Ecto neural progenitor cell (in vitro differentiated cells): ENCODE data around the gene PUSL1.

Source experiments
- DNase-seq: peaks from one replicate; pipeline ENCODE4 v3.0.0-alpha.2; 2018; ENCODE audit warnings: low spot score

Gene PUSL1

DNA sequence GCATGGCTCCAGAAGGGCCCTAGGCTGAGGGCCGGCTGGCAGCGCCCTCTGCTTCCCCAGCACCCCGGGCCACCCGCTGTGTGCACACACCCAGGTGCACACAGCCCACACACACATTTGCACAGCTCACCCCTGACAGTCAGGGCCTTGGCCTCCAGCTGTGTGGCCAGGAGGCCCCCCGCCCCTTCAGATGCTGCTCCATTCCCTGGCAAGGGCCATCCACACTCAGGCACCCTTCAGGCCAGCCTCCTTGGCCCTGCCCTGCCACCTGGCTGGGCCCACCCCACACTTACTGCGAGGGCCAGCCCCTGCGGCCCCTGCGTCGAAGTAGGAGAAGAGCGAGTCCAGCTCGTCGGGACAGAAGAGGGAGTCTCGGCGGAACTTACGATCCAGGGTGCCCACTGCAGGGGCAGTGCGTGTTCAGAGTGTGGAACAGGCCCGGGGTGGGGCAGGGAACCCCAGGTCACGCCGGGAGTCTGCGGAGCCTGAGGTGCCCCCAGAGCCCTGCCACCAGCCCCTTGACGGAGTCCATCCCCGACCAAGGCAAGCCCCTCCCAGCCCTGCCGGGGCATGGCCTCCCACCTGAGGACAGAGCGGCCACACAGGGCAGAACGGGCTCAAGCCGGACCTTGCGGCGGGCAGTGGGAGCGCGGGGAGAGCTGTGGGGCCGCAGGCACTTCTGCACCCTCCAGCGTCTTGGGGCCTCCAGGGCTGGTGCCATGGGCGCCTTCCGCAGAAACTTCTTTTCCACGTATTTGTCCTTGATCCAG, 13.1 kb upstream of the PUSL1 start:
- no peak for DNase-seq

DNA sequence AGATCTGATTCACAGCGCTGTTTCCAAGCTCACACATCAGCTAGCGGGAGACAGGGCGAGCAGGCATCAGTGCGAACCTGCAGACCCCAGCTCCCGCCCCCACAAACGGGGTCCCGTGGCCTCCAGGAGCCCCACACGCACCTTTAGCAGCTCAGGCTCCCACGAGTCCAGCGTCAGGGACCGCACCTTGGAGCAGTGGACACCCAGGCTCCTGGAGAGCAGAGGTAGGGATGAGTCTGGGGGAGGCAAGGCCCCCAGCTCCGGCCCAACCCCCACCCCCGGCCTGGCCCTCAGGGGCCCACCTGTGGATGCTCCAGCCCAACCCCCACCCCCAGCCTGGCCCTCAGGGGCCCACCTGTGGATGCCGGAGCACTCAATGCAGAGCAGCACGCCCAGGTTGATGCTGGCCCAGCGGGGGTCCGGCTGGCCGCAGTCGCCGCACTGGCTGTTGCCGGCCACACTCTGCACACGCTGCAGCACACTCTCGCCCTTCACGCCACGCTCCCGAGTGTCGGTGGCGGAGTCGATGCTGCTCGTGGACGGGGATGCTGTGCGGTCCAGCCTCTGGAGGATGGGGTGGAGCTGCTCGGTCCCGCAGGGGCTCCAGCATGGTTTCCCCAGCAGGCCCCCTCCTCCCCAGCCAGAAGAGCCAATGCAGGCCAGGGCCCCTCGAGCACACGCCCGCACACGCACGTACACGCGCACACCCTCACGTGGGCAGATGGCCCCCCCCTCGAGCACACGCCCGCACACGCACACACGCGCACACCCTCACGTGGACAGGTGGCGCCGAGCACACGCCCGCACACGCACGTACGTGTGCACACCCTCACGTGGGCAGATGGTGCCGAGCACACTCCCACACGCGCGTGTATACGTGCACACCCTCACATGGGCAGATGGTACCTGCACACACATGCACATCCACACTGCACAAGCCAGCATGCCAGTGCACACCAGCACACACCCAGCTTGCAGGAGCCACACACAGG, 12.0 kb upstream of the PUSL1 start:
- DNase-seq: no peak

DNA sequence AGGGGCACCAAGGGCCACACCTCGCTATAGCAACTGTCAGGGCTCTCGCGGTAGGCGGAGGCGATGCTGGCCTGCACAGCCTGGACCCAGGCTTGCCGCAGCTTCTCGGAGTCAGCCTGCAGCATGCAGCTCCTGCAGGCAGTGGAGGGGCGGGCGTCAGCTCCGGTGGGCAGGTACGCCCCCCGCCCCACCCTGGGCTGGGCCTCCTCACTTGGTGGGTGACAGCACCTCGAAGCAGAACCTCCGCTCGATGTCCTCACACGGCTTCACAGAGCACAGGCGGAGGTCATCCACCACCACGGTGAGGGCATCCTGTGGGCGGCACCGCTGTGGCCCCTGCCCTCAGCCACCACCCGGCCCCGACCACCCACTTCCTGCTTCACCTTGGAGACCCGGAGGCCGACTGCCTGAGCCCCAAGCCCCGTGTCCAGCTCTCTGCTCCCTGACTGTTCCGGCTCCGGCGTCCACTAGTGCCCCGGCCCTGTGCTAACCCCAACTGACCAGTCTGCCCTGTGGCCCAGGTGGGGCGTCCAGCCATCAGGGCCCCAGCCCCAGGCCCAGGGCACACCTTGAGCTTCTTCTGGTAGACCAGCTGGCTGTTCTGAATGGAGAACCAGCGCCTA, 10.5 kb upstream of the PUSL1 start:
- DNase-seq: no peak

DNA sequence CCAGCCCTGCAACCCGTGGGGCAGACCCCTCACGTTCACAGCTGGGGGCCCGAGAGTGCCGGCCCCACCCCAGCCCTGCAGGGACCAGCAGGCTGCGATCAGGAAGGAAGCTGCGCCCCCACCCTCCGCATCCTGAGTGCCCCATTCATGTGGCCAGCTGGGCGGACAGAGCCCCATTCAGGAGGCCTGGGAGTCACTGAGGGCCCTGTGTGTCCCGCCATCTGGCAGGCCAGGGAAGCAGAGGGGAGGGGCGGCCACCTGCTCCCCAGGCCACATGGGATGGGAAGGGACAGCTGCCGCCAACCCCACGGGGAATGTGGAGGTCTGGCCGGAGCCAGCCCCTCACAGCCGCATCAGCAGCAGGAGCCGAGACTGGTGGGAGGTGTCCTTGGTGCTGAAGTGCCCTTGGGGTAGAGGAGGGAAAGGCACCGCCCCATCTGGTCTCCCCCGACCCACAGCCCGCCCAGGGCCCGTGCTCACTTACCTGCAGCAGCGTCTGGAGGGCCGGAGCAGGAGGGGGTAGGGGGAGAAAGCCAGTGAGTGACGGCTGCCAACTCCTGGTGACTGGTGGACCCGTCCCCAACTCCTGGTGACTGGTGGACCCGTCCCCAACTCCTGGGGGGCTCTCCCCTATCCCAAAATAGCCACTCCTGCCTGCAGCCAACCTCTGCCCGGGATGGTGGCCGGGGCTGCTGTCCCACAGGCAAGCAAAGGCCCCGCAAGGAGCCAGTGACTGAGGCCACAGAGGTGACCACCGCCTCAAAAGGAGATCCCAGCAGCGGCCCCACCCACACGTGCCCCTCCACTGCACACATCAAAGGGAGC, 9.3 kb upstream of the PUSL1 start:
- DNase-seq: peak; percentile 84

DNA sequence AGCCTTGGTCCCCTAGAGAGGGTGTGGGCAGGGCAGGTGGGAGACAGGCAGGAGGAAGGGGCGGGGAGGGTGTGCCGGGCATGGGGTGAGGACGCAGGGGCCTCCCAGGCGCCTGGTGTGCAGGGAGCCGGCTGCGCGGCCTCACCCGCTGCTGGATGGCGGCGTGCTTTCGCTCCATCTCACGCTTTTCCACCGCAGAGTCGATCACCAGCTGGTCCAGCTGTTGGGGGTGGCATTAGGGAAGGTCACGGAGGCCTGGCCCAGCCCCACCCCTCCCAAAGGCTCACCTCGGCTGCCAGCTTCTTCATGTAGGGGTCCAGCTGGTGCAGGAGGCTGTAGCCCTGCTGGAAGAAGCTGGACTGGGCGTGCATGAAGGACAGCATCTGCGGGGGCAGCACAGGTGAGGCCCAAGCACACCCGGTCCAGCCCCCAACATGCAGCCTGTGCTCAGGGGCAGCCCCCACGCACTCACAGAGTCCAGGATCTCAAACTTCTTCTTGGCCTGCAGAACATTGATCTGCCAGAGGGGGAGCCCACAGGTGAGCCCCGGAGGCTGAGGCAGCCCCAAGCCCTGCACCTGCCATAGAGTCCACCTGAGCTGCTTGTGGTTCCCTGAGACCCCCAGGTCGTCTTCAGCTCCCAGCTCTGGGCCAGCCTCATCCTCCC, 8.6 kb upstream of the PUSL1 start:
- DNase-seq: no peak

DNA sequence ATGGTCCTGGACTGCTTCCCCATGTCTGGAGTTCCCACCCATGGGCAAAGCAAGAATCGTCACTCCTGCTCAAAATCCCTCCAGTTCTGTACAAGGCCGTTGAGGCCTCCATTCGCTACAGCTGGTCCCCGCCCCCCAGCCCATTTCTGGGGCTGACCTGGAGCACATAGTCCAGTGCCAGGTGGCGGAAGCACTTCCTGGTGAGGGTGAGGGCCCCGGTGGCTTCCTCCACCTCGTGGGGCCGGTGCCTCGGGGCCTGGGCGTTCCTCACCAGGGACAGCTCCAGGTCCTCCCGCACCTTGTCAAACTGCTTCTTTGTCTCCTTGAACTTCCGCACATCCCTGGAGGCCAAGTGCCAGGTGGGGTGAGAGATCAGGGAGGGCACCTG, 8.1 kb upstream of the PUSL1 start:
- DNase-seq: no peak

DNA sequence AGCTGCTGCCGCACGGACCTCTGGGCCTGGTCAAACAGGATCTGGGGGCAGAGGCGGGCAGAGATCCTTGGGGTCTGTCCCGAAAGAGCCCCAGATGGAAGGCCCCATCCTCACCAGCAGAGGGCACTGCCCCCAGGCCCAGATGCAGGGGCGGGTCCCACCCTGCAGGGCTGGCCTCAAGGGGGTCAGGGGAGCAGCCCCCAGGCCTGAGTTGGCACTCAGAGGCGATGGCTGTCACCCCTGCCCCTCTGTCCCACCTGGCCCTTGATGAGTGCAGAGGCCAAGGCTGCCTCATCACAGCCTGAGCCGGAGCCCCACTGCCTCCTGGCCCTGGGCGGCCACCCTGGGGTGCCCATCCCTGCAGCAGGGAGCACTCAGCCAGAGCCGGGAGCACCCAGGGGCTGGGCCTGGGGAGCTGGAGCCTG, 6.4 kb upstream of the PUSL1 start:
- no peak for DNase-seq

DNA sequence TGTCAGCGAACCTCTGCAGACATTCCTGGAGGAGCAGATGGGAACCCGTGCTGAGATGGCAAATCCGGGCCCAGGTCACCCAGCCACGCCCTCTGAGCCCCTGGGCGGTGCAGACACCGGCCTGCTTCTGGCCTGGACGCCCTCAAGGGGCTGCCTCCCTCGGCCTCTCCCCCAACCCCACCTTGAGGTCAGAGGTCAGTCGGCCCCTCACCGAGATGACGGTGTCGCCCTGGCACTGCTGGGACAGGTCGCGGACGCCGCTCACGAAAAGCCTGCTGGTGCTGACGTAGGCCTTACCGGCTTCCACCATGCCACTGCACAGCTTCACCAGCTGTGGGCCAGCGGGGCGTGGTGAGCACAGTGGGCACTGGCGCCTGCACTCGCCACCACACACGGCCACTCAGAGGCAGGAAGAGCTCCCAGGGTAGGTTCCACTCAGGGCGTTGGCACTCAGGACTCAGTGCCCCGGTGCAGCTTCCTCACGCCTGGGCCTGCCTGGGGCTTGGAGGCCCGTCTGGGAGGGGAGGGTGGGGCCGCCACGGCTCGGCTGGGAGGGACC, 5.4 kb upstream of the PUSL1 start:
- no peak for DNase-seq

DNA sequence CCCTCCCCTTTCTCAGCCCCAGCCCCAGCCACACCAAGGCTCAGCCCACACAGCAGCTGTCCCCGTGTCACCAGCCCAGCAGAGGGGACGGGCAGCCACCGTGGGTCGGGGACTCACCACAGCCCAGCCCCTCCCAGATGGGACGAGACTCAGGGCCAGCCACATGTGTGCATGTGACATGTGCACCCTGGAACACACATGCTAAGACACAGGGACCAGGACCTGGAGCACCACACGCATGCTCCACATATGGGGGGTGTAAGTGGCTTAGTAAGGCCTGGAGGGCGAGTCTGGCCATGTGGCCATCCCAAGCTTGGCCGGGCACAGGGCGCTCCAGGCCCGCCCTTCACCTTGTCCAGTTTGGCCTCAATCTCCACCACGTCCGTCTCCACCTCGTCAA, 4.7 kb upstream of the PUSL1 start:
- no peak for DNase-seq

DNA sequence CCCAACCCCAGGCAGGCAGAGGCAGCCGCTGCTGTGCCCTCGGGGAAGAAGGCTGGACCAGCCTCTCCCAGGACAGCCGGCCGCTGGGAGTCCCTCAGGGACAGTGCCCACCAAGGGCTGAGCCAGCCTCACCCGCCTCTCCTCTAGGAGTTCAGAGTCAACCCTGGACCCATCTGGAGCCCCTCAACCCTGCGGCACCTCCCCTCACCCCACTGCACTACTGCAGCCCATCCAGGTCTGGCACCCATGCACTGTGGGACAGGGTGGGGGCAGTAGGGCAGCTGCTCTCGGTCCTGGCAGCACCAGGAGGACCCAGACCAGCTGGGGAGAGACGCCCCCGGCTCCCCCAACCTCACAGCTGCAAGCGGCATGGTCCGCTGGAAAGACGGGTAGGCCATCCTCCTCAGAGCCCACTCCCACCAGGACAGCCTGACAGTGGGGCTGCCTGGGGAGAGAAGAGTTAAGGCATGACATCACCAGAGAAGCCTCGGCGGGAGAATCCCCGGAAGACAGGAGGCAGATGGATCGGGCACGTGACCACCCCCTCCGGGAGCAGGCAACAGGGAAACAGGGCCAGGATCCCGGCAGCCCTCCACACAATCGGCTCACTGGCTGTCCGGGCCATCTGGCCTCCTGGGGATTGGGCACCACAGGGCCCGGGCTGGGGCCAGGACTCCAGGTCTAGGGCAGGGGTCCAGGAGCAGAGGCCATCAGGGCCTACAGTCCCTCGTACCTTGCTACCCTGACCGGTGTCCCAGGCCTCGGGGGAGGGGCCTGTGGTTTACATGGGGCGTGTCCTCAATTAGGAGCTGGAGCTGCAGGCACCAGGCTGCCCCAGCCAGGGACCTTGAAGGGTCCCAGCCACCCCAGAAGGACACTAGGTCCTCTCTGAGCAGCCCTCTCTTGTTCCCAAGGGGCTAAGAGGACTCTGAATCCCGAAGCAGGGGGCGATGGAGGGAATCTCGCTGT, 3.8 kb upstream of the PUSL1 start:
- DNase-seq: peak; percentile 87

DNA sequence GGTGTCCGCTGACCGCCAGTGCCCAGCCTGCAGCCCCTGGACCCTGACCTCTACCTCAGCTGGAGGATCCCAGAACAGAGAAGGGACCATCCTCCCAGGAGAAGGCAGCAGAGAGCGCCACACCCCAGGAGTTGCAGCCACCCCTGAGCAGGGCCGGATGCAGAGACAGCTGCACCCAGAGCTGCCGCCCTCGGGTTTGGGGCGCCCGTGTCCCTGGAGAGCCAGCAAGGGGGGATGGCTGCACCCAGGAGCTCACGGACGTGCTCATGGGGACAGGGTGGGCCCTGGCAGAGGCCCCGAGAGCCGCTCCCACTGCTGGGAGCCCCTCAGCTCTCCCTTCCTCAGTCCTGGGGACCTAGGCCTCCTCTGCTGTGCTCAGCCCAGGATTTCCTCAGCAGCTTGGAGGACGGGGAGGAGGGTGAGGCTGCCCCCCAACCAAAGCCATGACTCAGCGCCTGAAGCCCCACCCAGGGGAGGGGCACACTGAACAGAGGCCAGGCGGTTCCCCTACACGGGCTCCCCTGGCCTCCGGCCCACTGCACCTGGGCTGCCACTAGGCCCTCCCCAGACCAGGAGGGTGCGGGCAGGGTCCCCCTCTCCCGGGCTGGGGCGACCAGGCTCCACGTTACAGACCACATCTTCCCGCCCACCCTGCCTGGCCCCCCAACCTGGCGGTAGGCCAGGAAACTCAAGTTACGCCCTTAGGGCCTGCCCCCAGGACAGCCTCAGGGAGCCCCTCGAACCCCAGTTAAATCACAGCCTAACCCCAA, 2.9 kb upstream of the PUSL1 start:
- DNase-seq: no peak

DNA sequence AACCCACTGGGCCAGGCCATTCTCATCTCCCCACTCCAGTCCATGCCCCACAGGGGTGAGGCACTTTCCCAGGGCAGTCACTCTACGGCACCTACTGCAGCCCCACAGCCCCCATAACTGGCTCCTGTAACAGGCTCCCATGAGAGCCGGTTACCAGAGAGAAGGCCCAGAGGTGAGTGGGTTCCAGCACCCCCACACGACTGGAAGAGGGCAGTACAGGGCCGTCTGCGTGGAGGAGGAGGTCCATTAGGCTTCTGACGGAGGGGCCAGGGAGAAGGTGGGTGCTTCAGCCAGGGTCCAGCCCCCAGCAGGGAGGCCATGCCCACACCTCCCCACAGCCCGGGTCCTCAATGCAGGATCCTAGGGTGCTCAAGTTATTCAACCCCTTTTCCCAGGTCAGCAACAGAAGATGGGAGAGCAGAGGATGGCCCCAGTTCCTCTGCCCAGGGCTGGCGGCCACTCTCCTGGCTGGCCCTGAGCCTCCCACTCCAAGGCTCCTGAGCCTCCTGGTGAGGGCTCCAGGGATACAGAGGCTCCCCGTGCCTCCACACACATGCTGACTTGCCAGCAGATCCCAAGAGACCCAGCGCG, 2.2 kb upstream of the PUSL1 start:
- no peak for DNase-seq

DNA sequence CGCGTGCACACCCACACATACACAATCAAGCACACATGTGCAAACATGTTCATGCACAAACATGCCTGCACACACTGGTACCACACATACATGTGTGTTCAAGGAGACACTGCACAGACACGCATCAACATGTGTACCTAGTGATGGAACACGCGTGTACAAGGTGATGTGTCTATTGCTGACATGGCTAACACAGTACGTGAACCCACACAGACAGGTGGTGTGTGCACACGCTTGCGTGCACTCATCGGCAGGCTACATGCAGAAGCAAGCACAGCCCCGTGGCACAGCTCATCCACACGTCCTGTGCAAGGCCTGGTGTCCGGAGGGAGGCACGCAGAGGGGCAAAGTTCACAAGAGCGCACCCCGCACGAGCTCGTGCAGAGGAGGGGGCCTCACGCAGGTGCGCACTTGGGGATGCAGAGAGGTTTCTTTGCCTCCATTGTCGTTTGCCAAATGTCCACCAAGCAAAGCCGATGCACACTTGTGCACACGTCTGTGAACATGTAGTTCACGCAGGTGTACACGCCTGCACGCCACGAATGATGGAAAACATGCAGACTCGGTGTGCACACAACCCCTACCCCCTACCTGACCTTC, 1.6 kb upstream of the PUSL1 start:
- DNase-seq: no peak

DNA sequence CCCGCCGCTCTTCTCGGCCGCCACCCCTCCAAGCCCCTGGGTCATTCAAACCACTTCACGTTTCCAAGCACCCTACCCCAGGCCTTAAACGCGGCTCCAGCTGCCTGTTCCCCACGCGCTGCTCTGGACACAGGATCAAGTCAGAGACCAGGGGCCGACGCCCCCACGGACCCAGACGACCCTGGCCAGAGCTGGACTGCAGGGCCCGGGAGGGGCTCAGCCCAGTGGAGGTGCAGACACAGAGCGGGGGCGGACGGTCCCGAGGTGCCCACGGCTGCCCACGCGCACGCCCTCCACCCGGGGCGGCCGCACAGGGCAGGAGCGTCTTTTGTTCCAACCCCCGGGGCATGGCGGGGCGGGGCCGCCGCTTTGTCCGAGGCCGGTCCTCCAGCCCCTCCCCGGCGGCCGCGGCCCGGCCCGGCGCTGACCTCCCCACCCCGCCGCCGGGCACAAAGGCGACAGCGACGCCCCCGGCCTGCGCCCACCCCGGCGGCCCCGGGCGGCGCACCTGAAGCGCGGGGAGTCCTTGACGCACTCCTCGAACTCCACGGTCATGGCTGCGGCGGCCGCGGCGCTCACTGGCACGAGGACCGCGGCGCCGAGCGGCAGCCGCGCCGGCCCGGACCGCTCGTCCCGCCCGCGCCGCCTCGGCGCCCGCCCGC, 1.0 kb upstream of the PUSL1 start:
- peak; percentile 75 for DNase-seq

DNA sequence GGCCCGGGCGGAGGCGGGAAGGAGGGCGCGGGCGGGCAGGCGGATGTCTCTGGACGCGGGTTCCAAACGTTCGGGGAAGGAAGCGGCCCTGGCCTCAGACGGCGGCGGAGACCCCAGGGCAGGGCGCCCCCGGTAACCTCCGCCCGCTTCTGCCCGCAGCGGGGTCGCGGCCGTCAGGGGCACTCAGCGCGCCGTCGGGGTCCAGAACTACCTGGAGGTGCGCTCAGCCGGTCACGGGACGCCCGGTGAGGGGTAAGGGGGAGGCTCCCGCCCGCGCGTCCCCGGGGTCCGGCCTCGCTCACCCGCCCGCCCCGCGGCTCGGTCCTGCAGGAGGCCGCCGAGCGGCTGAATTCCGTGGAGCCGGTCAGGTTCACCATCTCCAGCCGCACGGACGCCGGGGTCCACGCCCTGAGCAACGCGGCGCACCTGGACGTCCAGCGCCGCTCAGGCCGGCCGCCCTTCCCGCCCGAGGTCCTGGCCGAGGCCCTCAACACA, 406 bp downstream of the PUSL1 start:
- no peak for DNase-seq

DNA sequence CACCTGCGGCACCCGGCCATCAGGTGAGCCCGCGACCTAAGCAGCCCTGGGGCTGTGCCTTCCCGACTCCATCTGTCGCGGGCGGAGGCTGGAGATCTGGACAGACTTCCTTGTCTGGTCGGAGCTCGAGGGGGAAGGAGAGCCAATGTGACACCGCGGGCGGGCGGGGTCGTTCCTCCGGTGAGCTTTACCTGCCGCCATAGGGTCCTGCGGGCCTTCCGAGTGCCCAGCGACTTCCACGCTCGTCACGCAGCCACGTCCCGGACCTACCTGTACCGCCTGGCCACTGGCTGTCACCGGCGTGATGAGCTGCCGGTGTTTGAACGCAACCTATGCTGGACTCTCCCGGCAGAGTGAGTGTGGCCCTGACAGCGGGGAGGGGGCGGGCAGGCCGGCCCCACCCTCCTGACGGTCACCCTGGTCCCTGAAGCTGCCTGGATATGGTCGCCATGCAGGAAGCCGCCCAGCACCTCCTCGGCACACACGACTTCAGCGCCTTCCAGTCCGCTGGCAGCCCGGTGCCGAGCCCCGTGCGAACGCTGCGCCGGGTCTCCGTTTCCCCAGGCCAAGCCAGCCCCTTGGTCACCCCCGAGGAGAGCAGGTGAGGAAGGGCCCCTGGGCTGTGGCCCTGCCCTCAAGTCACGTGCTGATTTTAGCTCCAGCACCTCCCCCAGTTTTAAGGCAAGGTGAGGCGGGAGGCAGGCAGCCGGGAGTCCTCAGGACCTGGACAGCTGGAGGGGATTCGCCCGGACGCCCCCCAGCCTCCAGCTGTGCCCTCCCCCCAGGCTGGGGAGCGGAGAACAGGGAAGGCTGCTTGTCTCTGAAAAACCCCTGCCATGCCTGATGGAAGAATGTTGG, 1.1 kb downstream of the PUSL1 start:
- DNase-seq: no peak

DNA sequence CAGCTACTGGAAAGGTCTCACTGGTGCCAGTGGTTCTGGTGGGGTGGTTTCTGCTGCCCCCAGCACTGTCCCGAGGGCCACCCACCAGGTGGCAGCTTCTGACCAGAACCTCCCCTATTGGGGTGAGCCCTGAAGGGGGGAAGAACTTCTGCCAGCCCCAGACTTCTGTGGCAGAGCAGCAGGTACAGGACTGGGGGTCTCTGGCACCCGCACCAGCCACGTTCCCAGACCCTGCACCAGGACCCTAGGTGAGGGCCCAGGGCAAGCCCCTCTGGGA, 1.6 kb downstream of the PUSL1 start:
- no peak for DNase-seq
